Fibroblast of villous mesenchyme (primary cell): ENCODE data around the gene POU6F1. TPM values are rescaled to one million over a fixed set of nuclear protein-coding genes. Genes with fewer than 3 reads are reported as not detected.

Source experiments
- DNase-seq: peaks from one replicate; pipeline ENCODE4 v3.0.0-alpha.2; 2010; ENCODE audit warnings: low read depth
- H3K4me3 ChIP-seq: 2 replicates; pipeline ENCODE4 v1.5.1; 2011; ENCODE audit warnings: low read depth, mild to moderate bottlenecking, low read length
- CTCF ChIP-seq: IDR thresholded peaks from 2 replicates; pipeline ENCODE4 v1.5.1; 2012; ENCODE audit warnings: low read depth, mild to moderate bottlenecking, low read length; ENCODE audit not compliant: insufficient read depth
- total RNA-seq: library from RNA; depleted of rRNA; stranded (reverse); fragments of >200 nt; gene quantifications from 2 replicates; pipeline ENCODE4 v1.2.3, GENCODE V29; 2012

POU6F1 gene
- total RNA-seq, 1 donor: 3.5 TPM

GRCh38 chr12:51209259-51209658 lies 8.6 kb downstream of the POU6F1 start:
- H3K4me3 ChIP-seq: no peak overlapping the region
- no peak for TF ChIP-seq CTCF

DNA sequence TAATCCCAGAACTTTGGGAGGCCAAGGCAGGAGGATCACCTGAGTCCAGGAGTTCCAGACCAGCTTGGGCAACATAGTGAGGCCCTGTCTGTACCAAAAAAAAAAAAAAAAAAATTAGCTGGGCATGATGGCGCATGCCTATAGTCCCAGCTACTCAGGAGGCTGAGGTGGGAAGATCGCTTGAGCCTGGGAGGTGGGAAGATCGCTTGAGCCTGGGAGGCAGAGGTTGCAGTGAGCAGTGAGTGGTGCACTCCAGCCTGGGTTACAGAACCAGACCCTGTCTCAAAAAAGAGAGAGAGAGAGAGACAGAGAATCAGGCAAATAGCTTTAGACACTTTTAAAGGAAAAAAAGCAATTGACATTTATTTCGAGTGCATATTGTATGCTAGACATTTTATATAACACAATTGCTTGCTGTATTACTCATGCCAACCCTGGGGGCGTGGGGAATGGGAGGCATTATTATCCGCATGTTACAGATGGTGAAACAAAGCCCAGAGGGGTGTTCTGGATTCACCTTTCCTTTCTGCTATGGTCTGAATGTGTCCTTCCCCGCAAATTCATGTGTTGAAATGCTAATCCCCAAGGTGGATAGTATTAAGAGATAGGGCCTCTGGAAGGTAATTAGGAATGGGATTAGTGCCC lies 9.7 kb downstream of the POU6F1 start:
- no peak for DNase-seq
- no peak overlapping the region for H3K4me3 ChIP-seq
- no peak for TF ChIP-seq CTCF

More at GRCh38 chr12:51209259-51209658, 8.6 kb downstream of the POU6F1 start:
- DNase-seq: no peak

GRCh38 chr12:51205350-51205749 lies 12.5 kb downstream of the POU6F1 start:
- no peak for TF ChIP-seq CTCF
- H3K4me3 ChIP-seq: no peak overlapping the region
- no peak for DNase-seq

GRCh38 chr12:51202718-51203117 lies 15.1 kb downstream of the POU6F1 start:
- no peak for DNase-seq
- H3K4me3 ChIP-seq: no peak overlapping the region
- no peak for TF ChIP-seq CTCF

GRCh38 chr12:51200806-51201205 lies 17.1 kb downstream of the POU6F1 start:
- no peak for DNase-seq
- TF ChIP-seq CTCF: no peak

GRCh38 chr12:51200156-51200555 lies 17.7 kb downstream of the POU6F1 start:
- no peak for DNase-seq
- no peak overlapping the region for H3K4me3 ChIP-seq
- no peak for TF ChIP-seq CTCF

More at GRCh38 chr12:51200806-51201205, 17.1 kb downstream of the POU6F1 start:
- no peak overlapping the region for H3K4me3 ChIP-seq
